HG03025 (cell line): ENCODE measurements around the gene EXOSC2.
"Not testable (repeated sequence)": the region's sequence is repeated elsewhere in the genome, so short reads cannot be mapped to it uniquely, and the experiment has no call there.

Experiments
- ATAC-seq: cut with Tn5 transposase; IDR thresholded peaks from one replicate; pipeline ENCODE4 v1.9.1; 2021; ENCODE audit warnings: mild to moderate bottlenecking, moderate library complexity; ENCODE audit not compliant: unreplicated experiment, low FRiP score

Gene EXOSC2

GRCh38 chr9:130666393-130667119 lies 27.0 kb upstream of the EXOSC2 start:
- ATAC-seq, result no peak

- no peak for ATAC-seq
Observed at GRCh38 chr9:130667120-130667435, 26.5 kb upstream of the EXOSC2 start.

GRCh38 chr9:130668196-130668595 lies 25.4 kb upstream of the EXOSC2 start:
- ATAC-seq, result no peak

GRCh38 chr9:130668659-130669058 lies 24.9 kb upstream of the EXOSC2 start:
- ATAC-seq, result no peak

GRCh38 chr9:130669965-130670364 lies 23.6 kb upstream of the EXOSC2 start:
- ATAC-seq, result no peak

- ATAC-seq, result no peak
Observed at GRCh38 chr9:130670644-130671043, 22.9 kb upstream of the EXOSC2 start.

GRCh38 chr9:130672466-130672865 lies 21.1 kb upstream of the EXOSC2 start:
- ATAC-seq, result no peak

- ATAC-seq, result no peak
Observed at GRCh38 chr9:130672933-130673615, 20.5 kb upstream of the EXOSC2 start.

- ATAC-seq, result no peak
Observed at GRCh38 chr9:130675396-130675795, 18.2 kb upstream of the EXOSC2 start.

GRCh38 chr9:130677252-130677651 lies 16.3 kb upstream of the EXOSC2 start:
- ATAC-seq, result no peak

GRCh38 chr9:130680836-130681768 lies 12.5 kb upstream of the EXOSC2 start:
- no peak for ATAC-seq

GRCh38 chr9:130681769-130682420 lies 11.7 kb upstream of the EXOSC2 start:
- ATAC-seq, result no peak

- ATAC-seq, result no peak
Observed at GRCh38 chr9:130682421-130683121, 11.0 kb upstream of the EXOSC2 start.

GRCh38 chr9:130685104-130685503 lies 8.5 kb upstream of the EXOSC2 start:
- no peak for ATAC-seq

- not testable (repeated sequence) for ATAC-seq
Observed at GRCh38 chr9:130685945-130686344, 7.6 kb upstream of the EXOSC2 start.

GRCh38 chr9:130687615-130688014 lies 6.0 kb upstream of the EXOSC2 start:
- ATAC-seq, result no peak

- no peak for ATAC-seq
Observed at GRCh38 chr9:130688072-130688471, 5.5 kb upstream of the EXOSC2 start.

- ATAC-seq, result no peak
Observed at GRCh38 chr9:130689572-130689936, 4.0 kb upstream of the EXOSC2 start.

- no peak for ATAC-seq
Observed at GRCh38 chr9:130689937-130690700, 3.5 kb upstream of the EXOSC2 start.
